HCT116 (cell line): Measurements from ENCODE around the gene EXD3. TPM values are rescaled to one million over a fixed set of nuclear protein-coding genes. Genes with fewer than 3 reads are reported as not detected.

ENCODE experiments used
- ATAC-seq: fragments of 200-7000 bp; cut with Tn5 transposase; 2 replicates; pipeline ENCODE4 v1.9.1; 2020; ENCODE audit warnings: mild to moderate bottlenecking, moderate library complexity
- BruUV-seq: library from RNA; stranded (reverse); fragments of 400-500 nt; replicated peaks from 2 replicates; lab custom pipeline; 2021; lab: Mats Ljungman, UMichigan
- CTCF ChIA-PET: fragments of 300-600 bp; sonication (Branson Sonifier 250); formaldehyde crosslinking; loops from one replicate; lab custom pipeline; 2021; ENCODE audit warnings: antibody characterized with exemption; lab: Charles Lee
- POLR2A ChIA-PET: fragments of 300-600, 350-600 bp; sonication (Branson Sonifier 250); formaldehyde crosslinking; loops from one replicate; lab custom pipeline; 2021; ENCODE audit warnings: antibody characterized with exemption; lab: Charles Lee
- RAD21 ChIA-PET, 2 experiments: fragments of 300-600 bp; sonication (Branson Sonifier 250); formaldehyde crosslinking; loops; one replicate each; lab custom pipeline; 2023; ENCODE audit warnings: low total read pairs in 2 of 2; ENCODE audit not compliant: uncharacterized antibody in 2 of 2, unreplicated experiment in 2 of 2, low non-redundant PET in 1 of 2; lab: Charles Lee
- DNase-seq: peaks from one replicate; pipeline ENCODE4 v3.0.0-alpha.2; 2010; ENCODE audit warnings: low read depth, low spot score
- H2AFZ ChIP-seq: fragments of 200-600 bp; shearing (Covaris generic), sonication (generic); 2 replicates; pipeline ENCODE4 v1.6.1; 2017; ENCODE audit warnings: low read depth, mixed run types, mixed read lengths, antibody characterized with exemption, low read length; ENCODE audit not compliant: poor library complexity, severe bottlenecking
- H3K27ac ChIP-seq: 2 replicates; pipeline ENCODE4 v1.5.1; 2012; ENCODE audit warnings: low read depth, low read length
- H3K27me3 ChIP-seq: fragments of 200-600 bp; sonication (generic); 2 replicates; pipeline ENCODE4 v1.6.1; 2016; ENCODE audit warnings: mixed run types, low read length, mixed read lengths; ENCODE audit not compliant: insufficient read depth
- H3K36me3 ChIP-seq, 2 experiments: fragments of 200-500 bp in 1 of 2; fragments of 200-600 bp in 1 of 2; sonication (Bioruptor generic) in 1 of 2; sonication (generic) in 1 of 2; 2 replicates each; pipeline versions ENCODE4 v1.5.1 to v1.6.1; 2014 to 2016; ENCODE audit warnings: low read length in 2 of 2, inconsistent platforms in 1 of 2, mixed read lengths in 1 of 2, mixed run types in 1 of 2; ENCODE audit not compliant: insufficient read depth in 2 of 2, control insufficient read depth in 1 of 2
- H3K4me1 ChIP-seq, 2 experiments: fragments of 200-600 bp in 1 of 2; sonication (generic) in 1 of 2; 2 replicates each; pipeline versions ENCODE4 v1.5.1 to v1.6.1; 2012 to 2017; ENCODE audit warnings: low read length in 2 of 2, inconsistent platforms in 1 of 2, mild to moderate bottlenecking in 1 of 2, mixed read lengths in 1 of 2, mixed run types in 1 of 2, moderate library complexity in 1 of 2; ENCODE audit not compliant: insufficient read depth in 2 of 2, control insufficient read depth in 1 of 2
- H3K4me2 ChIP-seq: fragments of 200-600 bp; sonication (generic); 2 replicates; pipeline ENCODE4 v1.6.1; 2017; ENCODE audit warnings: mixed run types, low read length, mixed read lengths
- H3K4me3 ChIP-seq, 2 experiments: fragments of 200-600 bp in 1 of 2; sonication (generic) in 1 of 2; replicated peaks in 1 of 2; 2 replicates each; pipeline ENCODE4 v1.5.1; 2011 to 2016; ENCODE audit warnings: low read length in 2 of 2, control low read depth in 1 of 2, low read depth in 1 of 2, mild to moderate bottlenecking in 1 of 2, mixed read lengths in 1 of 2, mixed run types in 1 of 2
- H3K79me2 ChIP-seq: fragments of 200-600 bp; sonication (generic); 2 replicates; pipeline ENCODE4 v1.6.1; 2017; ENCODE audit warnings: mild to moderate bottlenecking, mixed run types, low read length, moderate library complexity, mixed read lengths; ENCODE audit not compliant: insufficient read depth
- H3K9ac ChIP-seq: fragments of 200-600 bp; sonication (generic); 2 replicates; pipeline ENCODE4 v1.6.1; 2016; ENCODE audit warnings: low read length, mixed read lengths
- H3K9me2 ChIP-seq: fragments of 200-600 bp; sonication (generic), shearing (Covaris generic); 2 replicates; pipeline ENCODE4 v1.6.1; 2017; ENCODE audit warnings: mixed run types, mild to moderate bottlenecking, moderate library complexity; ENCODE audit not compliant: insufficient read depth
- H3K9me3 ChIP-seq, 2 experiments: fragments of 200-500 bp in 1 of 2; fragments of 200-600 bp in 1 of 2; sonication (Bioruptor generic) in 1 of 2; sonication (generic) in 1 of 2; 2 replicates each; pipeline ENCODE4 v1.6.1; 2014 to 2017; ENCODE audit warnings: low read length in 2 of 2, mixed read lengths in 2 of 2, inconsistent platforms in 1 of 2, low read depth in 1 of 2, mild to moderate bottlenecking in 1 of 2, mixed run types in 1 of 2, moderate library complexity in 1 of 2; ENCODE audit not compliant: control insufficient read depth in 1 of 2, insufficient read depth in 1 of 2
- H4K20me1 ChIP-seq: fragments of 200-600 bp; sonication (generic), shearing (Covaris generic); 2 replicates; pipeline ENCODE4 v1.6.1; 2017; ENCODE audit warnings: mixed run types, mild to moderate bottlenecking, moderate library complexity; ENCODE audit not compliant: insufficient read depth
- CBX3 ChIP-seq: IDR thresholded peaks from 2 replicates; pipeline ENCODE4 v1.6.1; 2012; ENCODE audit warnings: low read depth
- CEBPB ChIP-seq: IDR thresholded peaks from 2 replicates; pipeline ENCODE4 v1.6.1; 2012; ENCODE audit warnings: low read depth
- EGR1 ChIP-seq: IDR thresholded peaks from 2 replicates; pipeline ENCODE4 v1.6.1; 2012; ENCODE audit warnings: low read depth
- ELF1 ChIP-seq: IDR thresholded peaks from 2 replicates; pipeline ENCODE4 v1.6.1; 2012; ENCODE audit warnings: low read depth, borderline replicate concordance
- FOSL1 ChIP-seq: IDR thresholded peaks from 2 replicates; pipeline ENCODE4 v1.6.1; 2012; ENCODE audit warnings: low read depth
- JUND ChIP-seq: IDR thresholded peaks from 2 replicates; pipeline ENCODE4 v1.6.1; 2012
- POLR2A ChIP-seq: IDR thresholded peaks from 2 replicates; pipeline ENCODE4 v1.7.0; 2011; ENCODE audit warnings: borderline replicate concordance; ENCODE audit not compliant: insufficient read depth, insufficient read length; ENCODE audit errors: extremely low read depth
- RAD21 ChIP-seq: IDR thresholded peaks from 2 replicates; pipeline ENCODE4 v1.6.1; 2012; ENCODE audit warnings: low read depth, mild to moderate bottlenecking
- SIN3A ChIP-seq: IDR thresholded peaks from 2 replicates; pipeline ENCODE4 v1.6.1; 2012; ENCODE audit warnings: low read depth
- SP1 ChIP-seq: IDR thresholded peaks from 2 replicates; pipeline ENCODE4 v1.6.1; 2012; ENCODE audit warnings: low read depth
- SRF ChIP-seq: IDR thresholded peaks from 2 replicates; pipeline ENCODE4 v1.6.1; 2012; ENCODE audit warnings: low read depth
- TCF7L2 ChIP-seq: IDR thresholded peaks from 2 replicates; pipeline ENCODE4 v1.7.0; 2011; ENCODE audit warnings: borderline replicate concordance, inconsistent platforms; ENCODE audit not compliant: insufficient read depth, insufficient read length; ENCODE audit errors: extremely low read depth
- ZNF274 ChIP-seq: fragments of 200-500 bp; sonication (Bioruptor generic); IDR thresholded peaks from 2 replicates; pipeline ENCODE4 v1.6.1; 2014; ENCODE audit warnings: mild to moderate bottlenecking, low read depth, low read length, inconsistent platforms
- intact Hi-C: fragments of 100-400 bp; cut with micrococcal nuclease; formaldehyde crosslinking; loops from 2 replicates; pipeline ENCODE4 v1.10.0; 2022
- total RNA-seq: library from RNA; stranded (reverse); gene quantifications from one replicate; pipeline ENCODE4 v1.2.1, GENCODE V29; 2021; ENCODE audit not compliant: unreplicated experiment
- TF ChIP-seq, protein P1 (sequence below), 3 experiments: fragments of 200-600 bp in 1 of 3; sonication (generic) in 1 of 3; IDR thresholded peaks in 2 of 3; conservative IDR thresholded peaks in 1 of 3; 2 replicates each; pipeline ENCODE4 v1.5.1; 2012 to 2017; ENCODE audit warnings: low read depth in 2 of 3, low read length in 2 of 3, antibody characterized with exemption in 1 of 3, borderline replicate concordance in 1 of 3, control low read depth in 1 of 3, mild to moderate bottlenecking in 1 of 3, mixed read lengths in 1 of 3, mixed run types in 1 of 3, moderate library complexity in 1 of 3; ENCODE audit not compliant: insufficient read depth in 1 of 3
- TF ChIP-seq, protein P2 (sequence below): IDR thresholded peaks from 2 replicates; pipeline ENCODE4 v1.6.1; 2011; ENCODE audit warnings: mild to moderate bottlenecking, low read length, moderate library complexity; ENCODE audit not compliant: insufficient replicate concordance; ENCODE audit errors: extremely low read depth
- TF ChIP-seq, protein P3 (sequence below): IDR thresholded peaks from 2 replicates; pipeline ENCODE4 v1.6.1; 2012; ENCODE audit warnings: low read depth
- TF ChIP-seq, protein P4 (sequence below): IDR thresholded peaks from 2 replicates; pipeline ENCODE4 v1.6.1; 2012
- TF ChIP-seq, protein P5 (sequence below): IDR thresholded peaks from 2 replicates; pipeline ENCODE4 v1.6.1; 2012

The EXD3 gene
- total RNA-seq, 1 experiment from 2014 or later = 25.4 TPM

DNA sequence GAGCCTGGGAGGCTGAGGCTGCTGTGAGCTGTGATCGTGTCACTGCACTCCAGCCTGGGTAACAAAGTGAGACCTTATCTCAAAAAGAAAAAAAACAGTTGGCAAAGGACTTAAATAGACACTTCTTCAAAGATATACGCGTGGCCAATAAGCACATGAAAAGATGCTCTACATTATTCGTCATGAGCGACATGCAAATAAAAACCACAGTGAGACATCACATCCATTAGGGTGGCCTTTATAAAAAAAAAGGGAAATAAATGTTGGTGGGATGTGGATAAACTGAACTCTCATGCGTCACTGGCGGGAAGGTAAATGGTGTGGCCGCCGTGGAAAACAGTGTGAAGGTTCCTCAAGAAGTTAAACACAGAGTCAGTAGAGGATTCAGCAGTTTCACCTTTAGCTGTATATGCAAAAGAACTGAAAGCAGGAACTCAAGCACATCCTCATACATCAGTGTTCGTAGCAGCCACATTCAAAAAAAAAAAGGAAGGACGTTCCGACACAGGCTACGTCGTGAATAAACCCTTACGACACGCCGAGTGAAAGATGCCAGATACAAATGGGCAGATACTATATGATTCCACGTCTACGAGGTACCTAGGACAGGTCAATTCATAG lies 96.4 kb downstream of the EXD3 start:
- intact Hi-C loops = no loop called here
- CTCF ChIA-PET = no interaction called here
- BruUV-seq = no TSS peak
- Histone ChIP-seq H3K9me3 (no peaks in the 10 kb centered on the region), H2AFZ (no peak overlapping the region), H3K36me3 (no peaks in the 10 kb centered on the region), H4K20me1 (no peaks in the 10 kb centered on the region), H3K4me2 (no peak overlapping the region), H3K9ac (no peak overlapping the region), H3K79me2 (no peaks in the 10 kb centered on the region), H3K9me2 (no peaks in the 10 kb centered on the region), H3K27me3 (peaks cover 22% of the 10 kb centered on the region), H3K4me1 (no peaks in the 10 kb centered on the region), H3K27ac (no peak overlapping the region)
- DNase-seq = no peak
- RAD21 ChIA-PET = no interaction called here
- ATAC-seq = no peak
- POLR2A ChIA-PET = no interaction called here
- TF ChIP-seq, protein P1, sequence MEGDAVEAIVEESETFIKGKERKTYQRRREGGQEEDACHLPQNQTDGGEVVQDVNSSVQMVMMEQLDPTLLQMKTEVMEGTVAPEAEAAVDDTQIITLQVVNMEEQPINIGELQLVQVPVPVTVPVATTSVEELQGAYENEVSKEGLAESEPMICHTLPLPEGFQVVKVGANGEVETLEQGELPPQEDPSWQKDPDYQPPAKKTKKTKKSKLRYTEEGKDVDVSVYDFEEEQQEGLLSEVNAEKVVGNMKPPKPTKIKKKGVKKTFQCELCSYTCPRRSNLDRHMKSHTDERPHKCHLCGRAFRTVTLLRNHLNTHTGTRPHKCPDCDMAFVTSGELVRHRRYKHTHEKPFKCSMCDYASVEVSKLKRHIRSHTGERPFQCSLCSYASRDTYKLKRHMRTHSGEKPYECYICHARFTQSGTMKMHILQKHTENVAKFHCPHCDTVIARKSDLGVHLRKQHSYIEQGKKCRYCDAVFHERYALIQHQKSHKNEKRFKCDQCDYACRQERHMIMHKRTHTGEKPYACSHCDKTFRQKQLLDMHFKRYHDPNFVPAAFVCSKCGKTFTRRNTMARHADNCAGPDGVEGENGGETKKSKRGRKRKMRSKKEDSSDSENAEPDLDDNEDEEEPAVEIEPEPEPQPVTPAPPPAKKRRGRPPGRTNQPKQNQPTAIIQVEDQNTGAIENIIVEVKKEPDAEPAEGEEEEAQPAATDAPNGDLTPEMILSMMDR (IDR thresholded peaks at IDR 0.05 in 2 of 3, conservative IDR thresholded peaks at IDR 0.05 in 1 of 3; ENCODE audit: borderline replicate concordance in 1 of 3, insufficient read depth in 1 of 3, low read depth in 2 of 3, low read length in 2 of 3) = no peak
- TF ChIP-seq, protein P2, sequence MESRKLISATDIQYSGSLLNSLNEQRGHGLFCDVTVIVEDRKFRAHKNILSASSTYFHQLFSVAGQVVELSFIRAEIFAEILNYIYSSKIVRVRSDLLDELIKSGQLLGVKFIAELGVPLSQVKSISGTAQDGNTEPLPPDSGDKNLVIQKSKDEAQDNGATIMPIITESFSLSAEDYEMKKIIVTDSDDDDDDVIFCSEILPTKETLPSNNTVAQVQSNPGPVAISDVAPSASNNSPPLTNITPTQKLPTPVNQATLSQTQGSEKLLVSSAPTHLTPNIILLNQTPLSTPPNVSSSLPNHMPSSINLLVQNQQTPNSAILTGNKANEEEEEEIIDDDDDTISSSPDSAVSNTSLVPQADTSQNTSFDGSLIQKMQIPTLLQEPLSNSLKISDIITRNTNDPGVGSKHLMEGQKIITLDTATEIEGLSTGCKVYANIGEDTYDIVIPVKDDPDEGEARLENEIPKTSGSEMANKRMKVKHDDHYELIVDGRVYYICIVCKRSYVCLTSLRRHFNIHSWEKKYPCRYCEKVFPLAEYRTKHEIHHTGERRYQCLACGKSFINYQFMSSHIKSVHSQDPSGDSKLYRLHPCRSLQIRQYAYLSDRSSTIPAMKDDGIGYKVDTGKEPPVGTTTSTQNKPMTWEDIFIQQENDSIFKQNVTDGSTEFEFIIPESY = no peak
- TF ChIP-seq FOSL1 = no peak
- TF ChIP-seq, protein P3, sequence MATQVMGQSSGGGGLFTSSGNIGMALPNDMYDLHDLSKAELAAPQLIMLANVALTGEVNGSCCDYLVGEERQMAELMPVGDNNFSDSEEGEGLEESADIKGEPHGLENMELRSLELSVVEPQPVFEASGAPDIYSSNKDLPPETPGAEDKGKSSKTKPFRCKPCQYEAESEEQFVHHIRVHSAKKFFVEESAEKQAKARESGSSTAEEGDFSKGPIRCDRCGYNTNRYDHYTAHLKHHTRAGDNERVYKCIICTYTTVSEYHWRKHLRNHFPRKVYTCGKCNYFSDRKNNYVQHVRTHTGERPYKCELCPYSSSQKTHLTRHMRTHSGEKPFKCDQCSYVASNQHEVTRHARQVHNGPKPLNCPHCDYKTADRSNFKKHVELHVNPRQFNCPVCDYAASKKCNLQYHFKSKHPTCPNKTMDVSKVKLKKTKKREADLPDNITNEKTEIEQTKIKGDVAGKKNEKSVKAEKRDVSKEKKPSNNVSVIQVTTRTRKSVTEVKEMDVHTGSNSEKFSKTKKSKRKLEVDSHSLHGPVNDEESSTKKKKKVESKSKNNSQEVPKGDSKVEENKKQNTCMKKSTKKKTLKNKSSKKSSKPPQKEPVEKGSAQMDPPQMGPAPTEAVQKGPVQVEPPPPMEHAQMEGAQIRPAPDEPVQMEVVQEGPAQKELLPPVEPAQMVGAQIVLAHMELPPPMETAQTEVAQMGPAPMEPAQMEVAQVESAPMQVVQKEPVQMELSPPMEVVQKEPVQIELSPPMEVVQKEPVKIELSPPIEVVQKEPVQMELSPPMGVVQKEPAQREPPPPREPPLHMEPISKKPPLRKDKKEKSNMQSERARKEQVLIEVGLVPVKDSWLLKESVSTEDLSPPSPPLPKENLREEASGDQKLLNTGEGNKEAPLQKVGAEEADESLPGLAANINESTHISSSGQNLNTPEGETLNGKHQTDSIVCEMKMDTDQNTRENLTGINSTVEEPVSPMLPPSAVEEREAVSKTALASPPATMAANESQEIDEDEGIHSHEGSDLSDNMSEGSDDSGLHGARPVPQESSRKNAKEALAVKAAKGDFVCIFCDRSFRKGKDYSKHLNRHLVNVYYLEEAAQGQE = no peak
- TF ChIP-seq, protein P4, sequence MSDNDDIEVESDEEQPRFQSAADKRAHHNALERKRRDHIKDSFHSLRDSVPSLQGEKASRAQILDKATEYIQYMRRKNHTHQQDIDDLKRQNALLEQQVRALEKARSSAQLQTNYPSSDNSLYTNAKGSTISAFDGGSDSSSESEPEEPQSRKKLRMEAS = no peak
- no peak for TF ChIP-seq CBX3
- no peak for TF ChIP-seq ELF1
- TF ChIP-seq POLR2A = no peak
- no peak for TF ChIP-seq CEBPB
- TF ChIP-seq JUND = no peak
- no peak for TF ChIP-seq SIN3A
- TF ChIP-seq SRF = no peak
- no peak for TF ChIP-seq TCF7L2
- no peak for TF ChIP-seq SP1
- TF ChIP-seq EGR1 = no peak
- TF ChIP-seq RAD21 = no peak
- no peak for TF ChIP-seq ZNF274
- TF ChIP-seq, protein P5, sequence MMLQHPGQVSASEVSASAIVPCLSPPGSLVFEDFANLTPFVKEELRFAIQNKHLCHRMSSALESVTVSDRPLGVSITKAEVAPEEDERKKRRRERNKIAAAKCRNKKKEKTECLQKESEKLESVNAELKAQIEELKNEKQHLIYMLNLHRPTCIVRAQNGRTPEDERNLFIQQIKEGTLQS = no peak
- TF ChIP-seq, all 23 proteins: peak for 0
- H3K4me3 ChIP-seq = no peak overlapping the region
